HG02885 (cell line): ENCODE measurements around the gene VPS45.
"Not testable (repeated sequence)": the region's sequence is repeated elsewhere in the genome, so short reads cannot be mapped to it uniquely, and the experiment has no call there.

Experiments
- ATAC-seq: cut with Tn5 transposase; IDR thresholded peaks from one replicate; pipeline ENCODE4 v1.9.1; 2021; ENCODE audit warnings: mild to moderate bottlenecking; ENCODE audit not compliant: unreplicated experiment, poor library complexity

The VPS45 gene

DNA sequence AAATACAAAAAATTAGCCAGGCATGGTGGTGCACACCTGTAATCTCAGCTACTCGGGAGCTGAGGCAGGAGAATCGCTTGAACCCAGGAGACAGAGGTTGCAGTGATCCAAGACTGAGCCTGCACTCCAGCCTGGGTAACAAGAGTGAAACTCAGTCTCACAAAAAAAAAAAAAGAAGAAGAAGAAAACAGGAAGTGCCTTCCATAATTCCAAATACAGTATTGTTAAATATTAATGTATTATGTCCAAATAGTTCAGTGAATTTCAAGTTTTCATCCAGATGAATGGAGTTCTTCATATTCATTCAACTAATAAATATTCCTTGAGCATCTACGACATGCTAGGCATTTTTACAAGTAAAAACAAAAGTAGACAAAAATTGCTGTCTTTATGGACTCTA is 115.5 kb downstream of the VPS45 start:
- ATAC-seq, result no peak

DNA sequence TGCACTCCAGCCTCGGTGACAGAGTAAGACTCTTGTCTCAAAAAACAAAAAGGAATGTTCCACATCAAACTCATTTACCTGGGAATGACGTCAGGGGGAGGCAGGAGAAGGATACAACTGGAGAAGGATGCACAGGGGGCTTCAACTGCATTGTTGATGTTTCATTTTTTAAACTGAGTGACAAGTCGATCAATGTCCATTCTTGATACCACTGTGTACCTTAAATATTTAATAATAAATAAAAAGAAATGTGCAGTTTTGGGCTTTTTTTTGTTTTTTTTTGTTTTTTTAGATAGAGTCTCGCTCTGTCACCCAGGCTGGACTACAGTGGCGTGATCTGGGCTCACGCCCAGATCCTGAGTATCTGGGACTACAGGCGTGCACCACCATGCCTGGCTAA is 117.9 kb downstream of the VPS45 start:
- no peak for ATAC-seq

DNA sequence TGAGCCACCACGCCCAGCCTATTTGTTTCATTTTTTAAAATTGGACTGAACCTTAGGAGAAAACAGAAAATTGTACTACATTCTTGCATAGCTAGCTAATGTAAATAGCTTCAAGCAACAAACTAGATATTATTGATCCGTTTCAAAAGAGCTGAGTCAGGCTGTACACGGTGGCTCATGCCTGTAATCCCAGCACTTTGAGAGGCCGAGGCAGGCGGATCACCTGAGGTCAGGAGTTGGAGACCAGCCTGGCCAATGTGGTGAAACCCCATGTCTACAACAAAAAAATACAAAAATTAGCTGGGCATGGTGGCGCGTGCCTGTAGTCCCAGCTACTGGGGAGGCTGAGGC is 118.8 kb downstream of the VPS45 start:
- not testable (repeated sequence) for ATAC-seq

DNA sequence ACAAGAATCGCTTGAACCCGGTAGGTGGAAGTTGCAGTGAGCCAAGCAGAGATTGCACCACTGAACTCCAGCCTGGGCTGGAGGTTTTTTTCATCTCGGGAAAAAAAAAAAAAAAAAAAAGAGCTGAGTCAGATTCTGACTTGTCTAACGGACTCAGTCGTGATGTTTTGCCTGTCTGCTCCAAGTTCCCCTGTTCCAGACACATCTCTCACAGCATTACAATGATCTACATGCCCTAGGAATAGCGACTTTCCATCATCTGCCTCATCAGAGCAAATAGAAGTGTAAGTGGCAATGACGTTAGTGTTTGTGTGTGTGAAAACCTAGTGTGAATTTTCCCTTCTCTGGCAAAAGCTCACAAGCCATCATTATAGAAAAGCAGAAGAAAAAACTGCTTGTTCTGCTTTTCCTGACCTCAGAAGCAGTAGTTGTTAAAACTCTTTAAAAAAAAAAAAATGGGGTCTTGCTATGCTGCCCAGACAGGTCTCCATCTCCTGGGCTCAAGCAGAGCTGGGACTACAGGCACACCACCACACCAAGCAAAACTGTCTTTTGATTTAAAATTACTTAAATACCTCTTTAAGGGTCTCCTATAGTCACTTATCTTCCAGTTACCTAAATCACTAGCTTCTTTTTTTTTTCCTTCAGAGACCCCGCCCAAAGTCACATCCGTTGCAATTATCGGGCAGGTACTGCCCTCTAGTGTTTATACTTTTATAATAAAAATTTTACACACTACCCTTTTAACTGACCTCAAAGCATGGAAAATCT is 119.4 kb downstream of the VPS45 start:
- ATAC-seq, result no peak

DNA sequence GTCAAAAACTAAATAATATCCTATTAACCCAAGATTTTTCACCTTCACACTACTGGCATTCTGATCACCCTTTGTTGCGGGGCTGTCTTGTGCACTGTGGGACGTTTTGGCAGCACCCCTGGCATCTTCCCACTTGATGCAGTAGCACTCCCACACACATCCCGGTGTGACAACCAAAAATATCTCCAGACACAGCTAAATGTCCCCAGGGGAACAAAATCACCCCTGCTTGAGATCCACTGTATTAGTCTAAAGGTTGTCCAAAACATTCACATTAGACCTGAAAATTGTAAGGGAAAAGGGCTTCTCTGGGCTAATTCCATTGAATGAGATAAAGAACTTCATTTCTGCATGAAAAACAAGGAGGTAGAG is 120.0 kb downstream of the VPS45 start:
- no peak for ATAC-seq

DNA sequence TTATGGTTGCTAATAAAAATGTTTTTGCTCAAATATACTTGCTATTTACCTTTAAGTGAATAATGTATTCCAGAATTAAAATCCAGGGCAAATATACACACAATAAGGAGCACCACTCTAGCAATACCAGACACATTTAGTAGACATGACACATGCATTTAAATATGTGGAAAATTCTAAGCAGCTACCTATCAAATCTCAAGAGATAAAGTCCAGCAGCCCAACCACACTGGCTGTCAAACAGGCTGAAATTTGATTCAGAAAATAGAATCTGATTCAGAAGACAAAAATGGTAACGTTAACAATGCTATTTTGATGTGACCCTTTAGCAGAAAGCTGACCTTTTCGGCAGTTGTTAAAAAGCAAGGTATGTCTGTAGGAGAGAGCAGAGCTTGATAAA is 124.4 kb downstream of the VPS45 start:
- ATAC-seq, result no peak

DNA sequence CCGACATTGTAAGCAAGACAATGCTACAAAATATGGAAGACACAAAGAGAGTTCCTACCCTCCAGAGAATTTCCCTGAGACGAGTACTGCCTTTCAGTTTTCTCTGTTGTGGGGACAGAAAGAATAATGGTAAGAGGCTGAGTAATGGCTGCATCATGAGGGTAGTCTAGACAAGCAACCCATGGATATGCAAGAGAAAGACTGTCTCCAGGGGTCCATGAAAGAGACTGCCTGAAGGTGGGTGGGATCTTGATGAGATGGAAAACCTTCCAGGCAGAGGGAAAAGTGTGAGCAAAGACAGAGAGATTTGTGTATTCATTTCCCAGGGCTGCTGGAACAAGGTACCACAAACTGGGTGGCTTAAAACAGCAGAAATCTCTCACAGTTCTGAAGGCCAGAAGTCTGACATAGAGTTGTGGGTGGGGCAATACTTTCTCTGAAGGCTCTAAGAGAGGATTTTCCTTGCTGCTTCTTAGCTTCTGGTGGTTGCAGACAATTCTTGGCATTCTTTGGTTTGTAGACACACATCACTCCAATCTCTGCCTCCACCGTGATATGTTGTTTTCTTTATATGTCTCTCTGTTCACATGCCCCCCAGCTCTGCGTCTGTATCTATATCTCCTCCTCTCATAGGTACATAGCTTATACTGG is 126.9 kb downstream of the VPS45 start:
- no peak for ATAC-seq
